ENCODE results near the gene RAMAC.
"Not testable (repeated sequence)": the region's sequence is repeated elsewhere in the genome, so short reads cannot be mapped to it uniquely, and the experiment has no call there.

RAMAC gene

GRCh38 chr15:83015361-83015760, 29.4 kb downstream of the RAMAC start:
- H3K27ac ChIP-seq, result no peak overlapping the region
- TF ChIP-seq ZFX (IDR thresholded peaks at IDR 0.05) (no peak), CTCF (conservative IDR thresholded peaks at IDR 0.05) (no peak)

GRCh38 chr15:83016906-83017305, 30.9 kb downstream of the RAMAC start:
- no peak overlapping the region for H3K27ac ChIP-seq
- TF ChIP-seq CTCF (conservative IDR thresholded peaks at IDR 0.05) (no peak), ZFX (IDR thresholded peaks at IDR 0.05) (no peak)

DNA sequence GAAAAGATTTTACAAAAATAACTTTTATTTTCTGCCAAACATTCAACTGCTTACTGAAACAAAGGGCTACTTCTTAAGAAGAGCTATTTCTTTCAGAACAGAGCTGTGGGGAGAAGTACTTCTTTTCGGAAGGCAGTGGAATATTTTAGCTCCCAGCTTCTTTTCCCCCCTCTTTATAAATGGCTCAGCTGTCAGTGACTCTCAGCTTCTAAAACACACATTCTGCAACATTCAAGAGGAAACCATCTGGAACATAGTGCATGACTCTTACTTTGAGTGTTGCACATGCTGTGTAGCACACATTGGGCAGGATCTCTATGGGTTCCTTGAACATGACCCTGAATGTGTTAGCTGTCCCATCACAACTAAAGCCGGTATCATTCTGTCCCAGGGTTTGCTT, 32.4 kb downstream of the RAMAC start:
- H3K27ac ChIP-seq, result no peak overlapping the region
- TF ChIP-seq CTCF (conservative IDR thresholded peaks at IDR 0.05), result no peak
- no peak for TF ChIP-seq ZFX (IDR thresholded peaks at IDR 0.05)

GRCh38 chr15:83030021-83030420, 44.0 kb downstream of the RAMAC start:
- TF ChIP-seq CTCF (conservative IDR thresholded peaks at IDR 0.05) (no peak), ZFX (IDR thresholded peaks at IDR 0.05) (no peak)
- no peak overlapping the region for H3K27ac ChIP-seq

- not testable (repeated sequence) for H3K27ac ChIP-seq
Measured at GRCh38 chr15:83031234-83031633, 45.2 kb downstream of the RAMAC start.

DNA sequence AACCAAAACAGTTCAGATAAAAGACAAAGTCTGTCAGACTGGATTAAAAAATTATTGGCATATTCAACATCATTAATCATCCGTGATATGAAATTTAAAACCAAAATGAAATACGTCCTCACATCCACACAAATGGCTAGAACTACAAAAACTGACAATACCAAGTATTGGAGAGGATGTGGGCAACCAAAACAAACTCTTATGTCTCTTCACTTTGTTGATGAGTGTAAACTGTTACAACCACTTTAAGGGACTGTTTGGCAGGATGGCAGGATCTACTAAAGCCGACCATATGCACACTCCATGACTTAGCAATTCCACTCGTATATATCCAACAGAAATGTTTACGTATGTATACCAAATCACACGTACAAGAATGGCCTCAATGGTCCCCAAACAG, 50.2 kb downstream of the RAMAC start:
- no peak for TF ChIP-seq ZFX (IDR thresholded peaks at IDR 0.05)
- no peak for TF ChIP-seq CTCF (conservative IDR thresholded peaks at IDR 0.05)
- no peak overlapping the region for H3K27ac ChIP-seq

DNA sequence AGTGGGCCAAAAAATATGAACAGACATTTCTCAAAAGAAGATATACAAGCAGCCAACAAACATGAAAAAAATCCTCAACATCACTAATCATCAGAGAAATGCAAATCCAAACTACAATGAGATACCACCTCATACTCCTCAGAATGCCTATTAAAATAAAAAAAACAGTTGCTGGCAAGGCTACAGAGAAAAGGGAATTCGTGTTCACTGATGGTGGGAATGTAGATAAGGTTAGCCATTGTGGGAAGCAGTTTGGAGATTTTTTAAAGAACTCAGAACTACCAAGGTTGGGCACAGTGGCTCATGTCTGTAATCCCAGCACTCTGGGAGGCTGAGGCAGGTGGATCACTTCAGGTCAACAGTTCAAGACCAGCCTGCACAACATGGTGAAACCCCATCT, 53.2 kb downstream of the RAMAC start:
- H3K27ac ChIP-seq, result no peak overlapping the region
- TF ChIP-seq CTCF (conservative IDR thresholded peaks at IDR 0.05) (no peak), ZFX (IDR thresholded peaks at IDR 0.05) (no peak)

All from C4-2B (cell line).